Neuron (in vitro differentiated cells): ENCODE measurements around the gene SPATS2L.

ENCODE experiments used
- H2AFZ ChIP-seq: one replicate; pipeline ENCODE4 v1.6.1; 2013; ENCODE audit warnings: low read depth, mild to moderate bottlenecking, inconsistent platforms, low read length, moderate library complexity
- H3K27me3 ChIP-seq: one replicate; pipeline ENCODE4 v1.6.1; 2013; ENCODE audit warnings: low read length; ENCODE audit not compliant: insufficient read depth
- H3K36me3 ChIP-seq: one replicate; pipeline ENCODE4 v1.6.1; 2013; ENCODE audit warnings: low read length; ENCODE audit not compliant: insufficient read depth
- H3K4me1 ChIP-seq: one replicate; pipeline ENCODE4 v1.6.1; 2013; ENCODE audit warnings: low read length; ENCODE audit not compliant: insufficient read depth
- H3K4me3 ChIP-seq: 2 replicates; pipeline ENCODE4 v1.5.1; 2013; ENCODE audit warnings: mild to moderate bottlenecking, low read length, moderate library complexity
- H3K9me3 ChIP-seq: one replicate; pipeline ENCODE4 v1.6.1; 2013; ENCODE audit warnings: low read length

SPATS2L gene

GRCh38 chr2:200318940-200319435, 12.5 kb downstream of the SPATS2L start:
- H2AFZ ChIP-seq, result no peak overlapping the region
- peaks cover 2% of the 10 kb centered on the region for H3K9me3 ChIP-seq
- no peak overlapping the region for H3K4me3 ChIP-seq
- H3K4me1 ChIP-seq, result peaks cover 30% of the 10 kb centered on the region
- H3K27me3 ChIP-seq, result no peaks in the 10 kb centered on the region
- no peaks in the 10 kb centered on the region for H3K36me3 ChIP-seq

GRCh38 chr2:200319548-200320337, 13.2 kb downstream of the SPATS2L start:
- H3K4me1 ChIP-seq, result peaks cover 36% of the 10 kb centered on the region
- no peaks in the 10 kb centered on the region for H3K36me3 ChIP-seq
- H3K4me3 ChIP-seq, result no peak overlapping the region
- peaks cover 2% of the 10 kb centered on the region for H3K9me3 ChIP-seq
- no peak overlapping the region for H2AFZ ChIP-seq
- no peaks in the 10 kb centered on the region for H3K27me3 ChIP-seq

GRCh38 chr2:200320344-200320743, 13.9 kb downstream of the SPATS2L start:
- no peaks in the 10 kb centered on the region for H3K27me3 ChIP-seq
- peaks cover 36% of the 10 kb centered on the region for H3K4me1 ChIP-seq
- no peaks in the 10 kb centered on the region for H3K36me3 ChIP-seq
- H2AFZ ChIP-seq, result no peak overlapping the region
- no peaks in the 10 kb centered on the region for H3K9me3 ChIP-seq
- no peak overlapping the region for H3K4me3 ChIP-seq

GRCh38 chr2:200320991-200321390, 14.5 kb downstream of the SPATS2L start:
- no peaks in the 10 kb centered on the region for H3K36me3 ChIP-seq
- H3K27me3 ChIP-seq, result no peaks in the 10 kb centered on the region
- H2AFZ ChIP-seq, result no peak overlapping the region
- H3K4me3 ChIP-seq, result no peak overlapping the region
- H3K9me3 ChIP-seq, result no peaks in the 10 kb centered on the region
- H3K4me1 ChIP-seq, result peaks cover 36% of the 10 kb centered on the region

GRCh38 chr2:200321780-200322534, 15.5 kb downstream of the SPATS2L start:
- Histone ChIP-seq H3K9me3 (no peaks in the 10 kb centered on the region), H3K4me3 (no peak overlapping the region), H3K36me3 (no peaks in the 10 kb centered on the region), H3K27me3 (no peaks in the 10 kb centered on the region), H2AFZ (no peak overlapping the region), H3K4me1 (peaks cover 36% of the 10 kb centered on the region)

GRCh38 chr2:200322607-200323006, 16.1 kb downstream of the SPATS2L start:
- H2AFZ ChIP-seq, result no peak overlapping the region
- no peaks in the 10 kb centered on the region for H3K9me3 ChIP-seq
- H3K4me1 ChIP-seq, result peaks cover 32% of the 10 kb centered on the region
- no peaks in the 10 kb centered on the region for H3K36me3 ChIP-seq
- no peak overlapping the region for H3K4me3 ChIP-seq
- H3K27me3 ChIP-seq, result no peaks in the 10 kb centered on the region

- no peak overlapping the region for H3K4me3 ChIP-seq
- no peak overlapping the region for H2AFZ ChIP-seq
- H3K9me3 ChIP-seq, result no peaks in the 10 kb centered on the region
- peaks cover 15% of the 10 kb centered on the region for H3K4me1 ChIP-seq
- H3K27me3 ChIP-seq, result no peaks in the 10 kb centered on the region
- no peaks in the 10 kb centered on the region for H3K36me3 ChIP-seq
Measured at GRCh38 chr2:200324362-200324761, 17.9 kb downstream of the SPATS2L start.

GRCh38 chr2:200329384-200329783, 22.9 kb downstream of the SPATS2L start:
- Histone ChIP-seq H3K9me3 (no peaks in the 10 kb centered on the region), H3K4me3 (no peak overlapping the region), H2AFZ (no peak overlapping the region), H3K27me3 (no peaks in the 10 kb centered on the region), H3K36me3 (no peaks in the 10 kb centered on the region), H3K4me1 (peaks cover 2% of the 10 kb centered on the region)

GRCh38 chr2:200329798-200330197, 23.3 kb downstream of the SPATS2L start:
- Histone ChIP-seq H3K27me3 (no peaks in the 10 kb centered on the region), H3K9me3 (no peaks in the 10 kb centered on the region), H3K4me1 (no peaks in the 10 kb centered on the region), H2AFZ (no peak overlapping the region), H3K36me3 (no peaks in the 10 kb centered on the region), H3K4me3 (no peak overlapping the region)

GRCh38 chr2:200330351-200331060, 24.0 kb downstream of the SPATS2L start:
- Histone ChIP-seq H2AFZ (no peak overlapping the region), H3K36me3 (no peaks in the 10 kb centered on the region), H3K4me1 (no peaks in the 10 kb centered on the region), H3K9me3 (no peaks in the 10 kb centered on the region), H3K4me3 (no peak overlapping the region), H3K27me3 (no peaks in the 10 kb centered on the region)

GRCh38 chr2:200331061-200331400, 24.5 kb downstream of the SPATS2L start:
- Histone ChIP-seq H2AFZ (no peak overlapping the region), H3K27me3 (no peaks in the 10 kb centered on the region), H3K4me3 (no peak overlapping the region), H3K9me3 (no peaks in the 10 kb centered on the region), H3K4me1 (no peaks in the 10 kb centered on the region), H3K36me3 (no peaks in the 10 kb centered on the region)

- Histone ChIP-seq H3K4me3 (no peak overlapping the region), H3K9me3 (no peaks in the 10 kb centered on the region), H2AFZ (no peak overlapping the region), H3K36me3 (no peaks in the 10 kb centered on the region), H3K4me1 (peaks cover 14% of the 10 kb centered on the region), H3K27me3 (no peaks in the 10 kb centered on the region)
Measured at GRCh38 chr2:200335657-200336056, 29.2 kb downstream of the SPATS2L start.
